GM23338 (cell line): ENCODE measurements around the gene JPH4. TPM values are rescaled to one million over a fixed set of nuclear protein-coding genes. Genes with fewer than 3 reads are reported as not detected.

Source experiments
- ATAC-seq: fragments of 200-7000 bp; cut with Tn5 transposase; 3 replicates; pipeline ENCODE4 v1.9.1; 2020
- DNase-seq: peaks from one replicate; pipeline ENCODE4 v3.0.0-alpha.2; 2015; ENCODE audit warnings: low spot score
- H2AFZ ChIP-seq: fragments of 200-600 bp; sonication (generic); 2 replicates; pipeline ENCODE4 v1.8.0; 2016; ENCODE audit warnings: antibody characterized with exemption, mild to moderate bottlenecking, moderate library complexity
- H3F3A ChIP-seq: fragments of 200-600 bp; sonication (generic); replicated peaks from 2 replicates; pipeline ENCODE4 v1.8.0; 2017; ENCODE audit warnings: antibody characterized with exemption, mixed run types, low read depth
- H3K27ac ChIP-seq: fragments of 200-600 bp; sonication (generic); 2 replicates; pipeline ENCODE4 v1.6.1; 2016; ENCODE audit warnings: low read depth
- H3K27me3 ChIP-seq: fragments of 200-600 bp; sonication (generic); 2 replicates; pipeline ENCODE4 v1.8.0; 2016; ENCODE audit warnings: mild to moderate bottlenecking, mixed run types, moderate library complexity; ENCODE audit not compliant: insufficient read depth
- H3K36me3 ChIP-seq: fragments of 200-600 bp; sonication (generic); 2 replicates; pipeline ENCODE4 v1.8.0; 2016; ENCODE audit warnings: mild to moderate bottlenecking; ENCODE audit not compliant: insufficient read depth
- H3K4me1 ChIP-seq: fragments of 200-600 bp; sonication (generic); 2 replicates; pipeline ENCODE4 v1.8.0; 2016; ENCODE audit warnings: mild to moderate bottlenecking, moderate library complexity; ENCODE audit not compliant: insufficient read depth
- H3K4me2 ChIP-seq: fragments of 200-600 bp; sonication (generic); 2 replicates; pipeline ENCODE4 v1.7.1; 2017; ENCODE audit warnings: mixed run types
- H3K4me3 ChIP-seq: fragments of 200-600 bp; sonication (generic); 2 replicates; pipeline ENCODE4 v1.6.1; 2016; ENCODE audit warnings: mixed run types
- H3K79me2 ChIP-seq: fragments of 200-600 bp; sonication (generic); replicated peaks from 2 replicates; pipeline ENCODE4 v1.8.0; 2017; ENCODE audit warnings: mild to moderate bottlenecking; ENCODE audit not compliant: insufficient read depth
- H3K9me2 ChIP-seq: fragments of 200-600 bp; sonication (generic); 2 replicates; pipeline ENCODE4 v1.8.0; 2017; ENCODE audit not compliant: insufficient read depth
- H4K20me1 ChIP-seq: fragments of 200-600 bp; sonication (generic); replicated peaks from 2 replicates; pipeline ENCODE4 v1.8.0; 2017; ENCODE audit warnings: mild to moderate bottlenecking; ENCODE audit not compliant: insufficient read depth
- H3K27ac Mint-ChIP-seq: 2 replicates; pipeline ENCODE4 v1.8.0; 2020; ENCODE audit warnings: inconsistent platforms, mild to moderate bottlenecking, moderate library complexity, mixed read lengths
- H3K27me3 Mint-ChIP-seq: 3 replicates; pipeline ENCODE4 v1.8.0; 2022; ENCODE audit warnings: low read depth, mild to moderate bottlenecking, moderate library complexity, mixed read lengths, inconsistent platforms; ENCODE audit not compliant: insufficient read depth, poor library complexity
- H3K36me3 Mint-ChIP-seq: 3 replicates; pipeline ENCODE4 v1.8.0; 2021; ENCODE audit warnings: low read depth, mild to moderate bottlenecking, inconsistent platforms, moderate library complexity, mixed read lengths
- H3K4me1 Mint-ChIP-seq: 3 replicates; pipeline ENCODE4 v1.8.0; 2020; ENCODE audit warnings: mild to moderate bottlenecking, inconsistent platforms, mixed read lengths
- H3K4me3 Mint-ChIP-seq: 3 replicates; pipeline ENCODE4 v1.8.0; 2021; ENCODE audit warnings: moderate library complexity, mild to moderate bottlenecking, inconsistent platforms, mixed read lengths
- H3K9me3 Mint-ChIP-seq: 3 replicates; pipeline ENCODE4 v1.8.0; 2020; ENCODE audit warnings: moderate library complexity, mild to moderate bottlenecking, inconsistent platforms, mixed read lengths
- CREB1 ChIP-seq: fragments of 250-450 bp; sonication (Bioruptor Pico); IDR thresholded peaks from 2 replicates; pipeline ENCODE4 v1.5.0; 2020; ENCODE audit warnings: low read depth, mild to moderate bottlenecking, moderate library complexity
- EZH2 ChIP-seq: fragments of 200-600 bp; sonication (generic); IDR thresholded peaks from one replicate; pipeline ENCODE4 v1.8.0; 2017; ENCODE audit warnings: antibody characterized with exemption, mild to moderate bottlenecking, low read depth; ENCODE audit not compliant: unreplicated experiment
- EZH2phosphoT487 ChIP-seq: fragments of 200-600 bp; sonication (generic); IDR thresholded peaks from one replicate; pipeline ENCODE4 v1.8.1; 2018; ENCODE audit warnings: antibody characterized with exemption; ENCODE audit not compliant: unreplicated experiment
- JUNB ChIP-seq: IDR thresholded peaks from one replicate; pipeline ENCODE4 v1.6.1; 2016; ENCODE audit warnings: antibody characterized with exemption; ENCODE audit not compliant: unreplicated experiment
- NANOG ChIP-seq: IDR thresholded peaks from 2 replicates; pipeline ENCODE4 v1.6.1; 2016; ENCODE audit warnings: antibody characterized with exemption, borderline replicate concordance
- POLR2AphosphoS5 ChIP-seq: IDR thresholded peaks from 2 replicates; pipeline ENCODE4 v1.6.1; 2016; ENCODE audit warnings: antibody characterized with exemption, low read depth
- STAT1 ChIP-seq: IDR thresholded peaks from one replicate; pipeline ENCODE4 v1.6.1; 2016; ENCODE audit warnings: antibody characterized with exemption; ENCODE audit not compliant: unreplicated experiment
- ZNF114 ChIP-seq: fragments of 250-450 bp; sonication (Bioruptor Pico); IDR thresholded peaks from 2 replicates; pipeline ENCODE4 v1.5.0; 2020; ENCODE audit warnings: mild to moderate bottlenecking, moderate library complexity
- ZNF331 ChIP-seq: fragments of 250-450 bp; sonication (Bioruptor Pico); IDR thresholded peaks from 2 replicates; pipeline ENCODE4 v1.5.0; 2020; ENCODE audit warnings: low read depth, mild to moderate bottlenecking, moderate library complexity
- polyA plus RNA-seq: library from polyadenylated mRNA; unstranded; fragments of >200 nt; fragmentation: Nextera tagmentation; extraction: Ambion mirVana; gene quantifications from 2 replicates; pipeline ENCODE4 v1.2.1, GENCODE V29; 2016
- total RNA-seq: library from RNA; depleted of rRNA; stranded (reverse); fragments of >200 nt; shearing (Covaris generic); gene quantifications from 2 replicates; pipeline ENCODE4 v1.2.3, GENCODE V29; 2014
- TF ChIP-seq, protein P1 (sequence below): IDR thresholded peaks from one replicate; pipeline ENCODE4 v1.6.1; 2018; ENCODE audit warnings: antibody characterized with exemption; ENCODE audit not compliant: unreplicated experiment
- TF ChIP-seq, protein P2 (sequence below): IDR thresholded peaks from 2 replicates; pipeline ENCODE4 v1.6.1; 2016; ENCODE audit warnings: antibody characterized with exemption
- TF ChIP-seq, protein P3 (sequence below): fragments of 250-450 bp; sonication (Bioruptor Pico); IDR thresholded peaks from 2 replicates; pipeline ENCODE4 v1.5.0; 2020; ENCODE audit warnings: mild to moderate bottlenecking, moderate library complexity
- TF ChIP-seq, protein P4 (sequence below), 2 experiments: fragments of 200-600 bp in 1 of 2; sonication (generic) in 1 of 2; conservative IDR thresholded peaks; 2 replicates each; pipeline versions ENCODE4 v1.5.1 to v1.6.1; 2016 to 2017; ENCODE audit warnings: antibody characterized with exemption in 2 of 2, low read depth in 2 of 2, mild to moderate bottlenecking in 2 of 2, moderate library complexity in 1 of 2

The JPH4 gene
- total and polyA plus RNA-seq, 2 experiments from 2014 or later, result 11.0 to 29.9 TPM

DNA sequence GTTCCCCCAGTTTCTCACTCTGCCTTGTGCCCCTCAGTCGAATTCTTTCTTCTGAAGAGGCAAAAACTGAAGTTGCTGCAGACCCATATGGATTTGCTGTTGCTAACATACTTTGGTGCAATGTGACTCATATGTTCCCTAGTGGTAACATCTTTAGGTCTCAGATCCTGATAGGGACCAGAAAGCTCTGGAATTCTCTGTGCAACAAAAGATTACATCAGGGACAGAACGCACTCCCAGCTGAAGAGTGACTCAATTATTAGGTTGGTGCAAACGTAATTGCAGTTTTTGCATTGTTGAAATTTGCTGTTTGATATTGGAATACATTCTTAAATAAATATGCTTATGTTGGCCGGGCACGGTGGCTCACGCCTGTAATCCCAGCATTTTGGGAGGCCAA is 49.4 kb upstream of the JPH4 start:
- H3K9me3 Mint-ChIP-seq, result peaks cover 41% of the 10 kb centered on the region
- Histone ChIP-seq H3K4me3 (no peak overlapping the region), H3F3A (no peaks in the 10 kb centered on the region), H3K36me3 (no peaks in the 10 kb centered on the region), H4K20me1 (no peaks in the 10 kb centered on the region), H3K27me3 (no peaks in the 10 kb centered on the region), H2AFZ (no peak overlapping the region), H3K4me1 (no peaks in the 10 kb centered on the region; the same call in 1 of the 2 replicates), H3K27ac (no peak overlapping the region), H3K4me2 (no peak overlapping the region), H3K79me2 (no peaks in the 10 kb centered on the region), H3K9me2 (no peaks in the 10 kb centered on the region)
- DNase-seq (no peak), ATAC-seq (no peak)
- H3K36me3 Mint-ChIP-seq, result peaks cover 16% of the 10 kb centered on the region
- no peak overlapping the region for H3K27ac Mint-ChIP-seq
- peaks cover 10% of the 10 kb centered on the region for H3K27me3 Mint-ChIP-seq
- H3K4me1 Mint-ChIP-seq, result peaks cover 11% of the 10 kb centered on the region; the same call in 2 of the 3 replicates
- H3K4me3 Mint-ChIP-seq, result no peak overlapping the region
- TF ChIP-seq, protein P1, sequence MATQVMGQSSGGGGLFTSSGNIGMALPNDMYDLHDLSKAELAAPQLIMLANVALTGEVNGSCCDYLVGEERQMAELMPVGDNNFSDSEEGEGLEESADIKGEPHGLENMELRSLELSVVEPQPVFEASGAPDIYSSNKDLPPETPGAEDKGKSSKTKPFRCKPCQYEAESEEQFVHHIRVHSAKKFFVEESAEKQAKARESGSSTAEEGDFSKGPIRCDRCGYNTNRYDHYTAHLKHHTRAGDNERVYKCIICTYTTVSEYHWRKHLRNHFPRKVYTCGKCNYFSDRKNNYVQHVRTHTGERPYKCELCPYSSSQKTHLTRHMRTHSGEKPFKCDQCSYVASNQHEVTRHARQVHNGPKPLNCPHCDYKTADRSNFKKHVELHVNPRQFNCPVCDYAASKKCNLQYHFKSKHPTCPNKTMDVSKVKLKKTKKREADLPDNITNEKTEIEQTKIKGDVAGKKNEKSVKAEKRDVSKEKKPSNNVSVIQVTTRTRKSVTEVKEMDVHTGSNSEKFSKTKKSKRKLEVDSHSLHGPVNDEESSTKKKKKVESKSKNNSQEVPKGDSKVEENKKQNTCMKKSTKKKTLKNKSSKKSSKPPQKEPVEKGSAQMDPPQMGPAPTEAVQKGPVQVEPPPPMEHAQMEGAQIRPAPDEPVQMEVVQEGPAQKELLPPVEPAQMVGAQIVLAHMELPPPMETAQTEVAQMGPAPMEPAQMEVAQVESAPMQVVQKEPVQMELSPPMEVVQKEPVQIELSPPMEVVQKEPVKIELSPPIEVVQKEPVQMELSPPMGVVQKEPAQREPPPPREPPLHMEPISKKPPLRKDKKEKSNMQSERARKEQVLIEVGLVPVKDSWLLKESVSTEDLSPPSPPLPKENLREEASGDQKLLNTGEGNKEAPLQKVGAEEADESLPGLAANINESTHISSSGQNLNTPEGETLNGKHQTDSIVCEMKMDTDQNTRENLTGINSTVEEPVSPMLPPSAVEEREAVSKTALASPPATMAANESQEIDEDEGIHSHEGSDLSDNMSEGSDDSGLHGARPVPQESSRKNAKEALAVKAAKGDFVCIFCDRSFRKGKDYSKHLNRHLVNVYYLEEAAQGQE, result no peak
- TF ChIP-seq, protein P2, sequence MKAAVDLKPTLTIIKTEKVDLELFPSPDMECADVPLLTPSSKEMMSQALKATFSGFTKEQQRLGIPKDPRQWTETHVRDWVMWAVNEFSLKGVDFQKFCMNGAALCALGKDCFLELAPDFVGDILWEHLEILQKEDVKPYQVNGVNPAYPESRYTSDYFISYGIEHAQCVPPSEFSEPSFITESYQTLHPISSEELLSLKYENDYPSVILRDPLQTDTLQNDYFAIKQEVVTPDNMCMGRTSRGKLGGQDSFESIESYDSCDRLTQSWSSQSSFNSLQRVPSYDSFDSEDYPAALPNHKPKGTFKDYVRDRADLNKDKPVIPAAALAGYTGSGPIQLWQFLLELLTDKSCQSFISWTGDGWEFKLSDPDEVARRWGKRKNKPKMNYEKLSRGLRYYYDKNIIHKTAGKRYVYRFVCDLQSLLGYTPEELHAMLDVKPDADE, result no peak
- no peak for TF ChIP-seq STAT1
- TF ChIP-seq NANOG, result no peak
- TF ChIP-seq, protein P3, sequence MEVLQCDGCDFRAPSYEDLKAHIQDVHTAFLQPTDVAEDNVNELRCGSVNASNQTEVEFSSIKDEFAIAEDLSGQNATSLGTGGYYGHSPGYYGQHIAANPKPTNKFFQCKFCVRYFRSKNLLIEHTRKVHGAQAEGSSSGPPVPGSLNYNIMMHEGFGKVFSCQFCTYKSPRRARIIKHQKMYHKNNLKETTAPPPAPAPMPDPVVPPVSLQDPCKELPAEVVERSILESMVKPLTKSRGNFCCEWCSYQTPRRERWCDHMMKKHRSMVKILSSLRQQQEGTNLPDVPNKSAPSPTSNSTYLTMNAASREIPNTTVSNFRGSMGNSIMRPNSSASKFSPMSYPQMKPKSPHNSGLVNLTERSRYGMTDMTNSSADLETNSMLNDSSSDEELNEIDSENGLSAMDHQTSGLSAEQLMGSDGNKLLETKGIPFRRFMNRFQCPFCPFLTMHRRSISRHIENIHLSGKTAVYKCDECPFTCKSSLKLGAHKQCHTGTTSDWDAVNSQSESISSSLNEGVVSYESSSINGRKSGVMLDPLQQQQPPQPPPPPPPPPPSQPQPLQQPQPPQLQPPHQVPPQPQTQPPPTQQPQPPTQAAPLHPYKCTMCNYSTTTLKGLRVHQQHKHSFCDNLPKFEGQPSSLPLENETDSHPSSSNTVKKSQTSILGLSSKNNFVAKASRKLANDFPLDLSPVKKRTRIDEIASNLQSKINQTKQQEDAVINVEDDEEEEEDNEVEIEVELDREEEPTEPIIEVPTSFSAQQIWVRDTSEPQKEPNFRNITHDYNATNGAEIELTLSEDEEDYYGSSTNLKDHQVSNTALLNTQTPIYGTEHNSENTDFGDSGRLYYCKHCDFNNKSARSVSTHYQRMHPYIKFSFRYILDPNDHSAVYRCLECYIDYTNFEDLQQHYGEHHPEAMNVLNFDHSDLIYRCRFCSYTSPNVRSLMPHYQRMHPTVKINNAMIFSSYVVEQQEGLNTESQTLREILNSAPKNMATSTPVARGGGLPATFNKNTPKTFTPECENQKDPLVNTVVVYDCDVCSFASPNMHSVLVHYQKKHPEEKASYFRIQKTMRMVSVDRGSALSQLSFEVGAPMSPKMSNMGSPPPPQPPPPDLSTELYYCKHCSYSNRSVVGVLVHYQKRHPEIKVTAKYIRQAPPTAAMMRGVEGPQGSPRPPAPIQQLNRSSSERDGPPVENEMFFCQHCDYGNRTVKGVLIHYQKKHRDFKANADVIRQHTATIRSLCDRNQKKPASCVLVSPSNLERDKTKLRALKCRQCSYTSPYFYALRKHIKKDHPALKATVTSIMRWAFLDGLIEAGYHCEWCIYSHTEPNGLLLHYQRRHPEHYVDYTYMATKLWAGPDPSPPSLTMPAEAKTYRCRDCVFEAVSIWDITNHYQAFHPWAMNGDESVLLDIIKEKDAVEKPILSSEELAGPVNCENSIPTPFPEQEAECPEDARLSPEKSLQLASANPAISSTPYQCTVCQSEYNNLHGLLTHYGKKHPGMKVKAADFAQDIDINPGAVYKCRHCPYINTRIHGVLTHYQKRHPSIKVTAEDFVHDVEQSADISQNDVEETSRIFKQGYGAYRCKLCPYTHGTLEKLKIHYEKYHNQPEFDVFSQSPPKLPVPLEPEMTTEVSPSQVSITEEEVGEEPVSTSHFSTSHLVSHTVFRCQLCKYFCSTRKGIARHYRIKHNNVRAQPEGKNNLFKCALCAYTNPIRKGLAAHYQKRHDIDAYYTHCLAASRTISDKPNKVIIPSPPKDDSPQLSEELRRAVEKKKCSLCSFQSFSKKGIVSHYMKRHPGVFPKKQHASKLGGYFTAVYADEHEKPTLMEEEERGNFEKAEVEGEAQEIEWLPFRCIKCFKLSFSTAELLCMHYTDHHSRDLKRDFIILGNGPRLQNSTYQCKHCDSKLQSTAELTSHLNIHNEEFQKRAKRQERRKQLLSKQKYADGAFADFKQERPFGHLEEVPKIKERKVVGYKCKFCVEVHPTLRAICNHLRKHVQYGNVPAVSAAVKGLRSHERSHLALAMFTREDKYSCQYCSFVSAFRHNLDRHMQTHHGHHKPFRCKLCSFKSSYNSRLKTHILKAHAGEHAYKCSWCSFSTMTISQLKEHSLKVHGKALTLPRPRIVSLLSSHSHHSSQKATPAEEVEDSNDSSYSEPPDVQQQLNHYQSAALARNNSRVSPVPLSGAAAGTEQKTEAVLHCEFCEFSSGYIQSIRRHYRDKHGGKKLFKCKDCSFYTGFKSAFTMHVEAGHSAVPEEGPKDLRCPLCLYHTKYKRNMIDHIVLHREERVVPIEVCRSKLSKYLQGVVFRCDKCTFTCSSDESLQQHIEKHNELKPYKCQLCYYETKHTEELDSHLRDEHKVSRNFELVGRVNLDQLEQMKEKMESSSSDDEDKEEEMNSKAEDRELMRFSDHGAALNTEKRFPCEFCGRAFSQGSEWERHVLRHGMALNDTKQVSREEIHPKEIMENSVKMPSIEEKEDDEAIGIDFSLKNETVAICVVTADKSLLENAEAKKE (CRISPR knock-in tag), result no peak
- TF ChIP-seq ZNF331 (CRISPR knock-in tag), result no peak
- TF ChIP-seq POLR2AphosphoS5, result no peak
- no peak for TF ChIP-seq EZH2
- no peak for TF ChIP-seq CREB1 (CRISPR knock-in tag)
- TF ChIP-seq EZH2phosphoT487, result no peak
- TF ChIP-seq JUNB, result no peak
- TF ChIP-seq ZNF114 (CRISPR knock-in tag), result no peak
- TF ChIP-seq, protein P4, sequence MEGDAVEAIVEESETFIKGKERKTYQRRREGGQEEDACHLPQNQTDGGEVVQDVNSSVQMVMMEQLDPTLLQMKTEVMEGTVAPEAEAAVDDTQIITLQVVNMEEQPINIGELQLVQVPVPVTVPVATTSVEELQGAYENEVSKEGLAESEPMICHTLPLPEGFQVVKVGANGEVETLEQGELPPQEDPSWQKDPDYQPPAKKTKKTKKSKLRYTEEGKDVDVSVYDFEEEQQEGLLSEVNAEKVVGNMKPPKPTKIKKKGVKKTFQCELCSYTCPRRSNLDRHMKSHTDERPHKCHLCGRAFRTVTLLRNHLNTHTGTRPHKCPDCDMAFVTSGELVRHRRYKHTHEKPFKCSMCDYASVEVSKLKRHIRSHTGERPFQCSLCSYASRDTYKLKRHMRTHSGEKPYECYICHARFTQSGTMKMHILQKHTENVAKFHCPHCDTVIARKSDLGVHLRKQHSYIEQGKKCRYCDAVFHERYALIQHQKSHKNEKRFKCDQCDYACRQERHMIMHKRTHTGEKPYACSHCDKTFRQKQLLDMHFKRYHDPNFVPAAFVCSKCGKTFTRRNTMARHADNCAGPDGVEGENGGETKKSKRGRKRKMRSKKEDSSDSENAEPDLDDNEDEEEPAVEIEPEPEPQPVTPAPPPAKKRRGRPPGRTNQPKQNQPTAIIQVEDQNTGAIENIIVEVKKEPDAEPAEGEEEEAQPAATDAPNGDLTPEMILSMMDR (conservative IDR thresholded peaks at IDR 0.05; ENCODE audit: low read depth in 2 of 2), result no peak
